ACC112 (cell line): ENCODE results near the gene AUTS2.

ENCODE experiments used
- H2AFZ ChIP-seq: fragments of 200-600 bp; sonication (generic); one replicate; pipeline ENCODE4 v1.6.0; 2017; ENCODE audit warnings: antibody characterized with exemption, low read length; ENCODE audit not compliant: unreplicated experiment
- H3K27ac ChIP-seq: fragments of 200-600 bp; sonication (generic); 2 replicates; pipeline ENCODE4 v1.5.1; 2014; ENCODE audit warnings: low read depth, mild to moderate bottlenecking, antibody characterized with exemption, low read length, moderate library complexity
- H3K27me3 ChIP-seq: fragments of 200-600 bp; sonication (generic); 2 replicates; pipeline ENCODE4 v1.6.1; 2014; ENCODE audit warnings: mild to moderate bottlenecking, antibody characterized with exemption, low read length, moderate library complexity, mixed read lengths; ENCODE audit not compliant: insufficient read depth
- H3K36me3 ChIP-seq: fragments of 200-600 bp; sonication (generic); 2 replicates; pipeline ENCODE4 v1.6.1; 2016; ENCODE audit warnings: mild to moderate bottlenecking, antibody characterized with exemption, low read length, moderate library complexity, mixed read lengths; ENCODE audit not compliant: insufficient read depth
- H3K4me1 ChIP-seq: fragments of 200-600 bp; sonication (generic); one replicate; pipeline ENCODE4 v1.6.1; 2016; ENCODE audit warnings: low read length, mixed read lengths; ENCODE audit not compliant: insufficient read depth, unreplicated experiment, control insufficient read depth
- H3K4me3 ChIP-seq: fragments of 200-600 bp; sonication (generic); 2 replicates; pipeline ENCODE4 v1.5.1; 2014; ENCODE audit warnings: mild to moderate bottlenecking, low read depth, low read length
- H3K79me2 ChIP-seq: fragments of 200-600 bp; sonication (generic); one replicate; pipeline ENCODE4 v1.6.0; 2016; ENCODE audit warnings: low read length; ENCODE audit not compliant: control insufficient read depth, unreplicated experiment, insufficient read depth

The AUTS2 gene

DNA sequence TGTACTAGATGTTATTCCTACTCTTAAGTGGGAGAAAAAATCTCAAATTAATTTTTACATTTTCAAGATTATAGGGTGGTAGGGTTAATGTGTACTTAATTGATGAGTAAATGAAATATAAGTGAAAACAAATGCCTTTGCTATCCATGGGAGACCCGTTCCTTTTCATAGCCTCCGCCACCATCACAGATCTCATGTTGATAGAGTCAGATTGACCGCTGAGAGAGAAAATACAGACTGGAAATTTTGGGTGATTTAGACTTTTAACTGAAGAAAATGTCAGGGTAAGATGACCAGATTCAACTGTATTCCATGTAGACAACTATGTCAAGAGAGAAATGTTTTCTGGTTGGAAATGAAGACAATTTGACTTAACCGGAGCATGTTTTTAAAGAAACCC, 446.2 kb downstream of the AUTS2 start:
- Histone ChIP-seq H3K27me3 (no peaks in the 10 kb centered on the region), H2AFZ (no peak overlapping the region), H3K79me2 (no peaks in the 10 kb centered on the region), H3K27ac (no peak overlapping the region), H3K4me1 (peaks cover 3% of the 10 kb centered on the region), H3K4me3 (no peak overlapping the region), H3K36me3 (no peaks in the 10 kb centered on the region)

DNA sequence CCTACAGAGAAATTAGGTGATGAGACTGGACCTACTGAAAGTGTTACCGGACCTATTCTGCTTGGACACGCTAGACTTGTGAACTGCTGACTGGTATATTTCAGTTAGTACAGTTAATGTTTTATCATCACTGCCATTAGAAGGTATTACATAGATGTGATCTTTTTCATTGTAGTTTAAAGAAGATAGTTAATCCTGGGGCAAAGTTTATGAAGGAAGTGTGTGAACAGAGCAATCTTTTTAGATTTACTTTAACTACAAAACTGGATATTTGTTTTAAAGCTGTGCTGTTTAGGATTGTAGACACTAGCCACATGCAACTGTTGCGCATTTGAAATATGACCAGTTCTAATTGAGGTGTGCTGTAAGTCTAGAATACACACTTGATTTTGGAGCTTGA, 446.7 kb downstream of the AUTS2 start:
- Histone ChIP-seq H3K27ac (no peak overlapping the region), H3K4me1 (peaks cover 3% of the 10 kb centered on the region), H3K36me3 (no peaks in the 10 kb centered on the region), H3K27me3 (no peaks in the 10 kb centered on the region), H2AFZ (no peak overlapping the region), H3K4me3 (no peak overlapping the region), H3K79me2 (no peaks in the 10 kb centered on the region)

DNA sequence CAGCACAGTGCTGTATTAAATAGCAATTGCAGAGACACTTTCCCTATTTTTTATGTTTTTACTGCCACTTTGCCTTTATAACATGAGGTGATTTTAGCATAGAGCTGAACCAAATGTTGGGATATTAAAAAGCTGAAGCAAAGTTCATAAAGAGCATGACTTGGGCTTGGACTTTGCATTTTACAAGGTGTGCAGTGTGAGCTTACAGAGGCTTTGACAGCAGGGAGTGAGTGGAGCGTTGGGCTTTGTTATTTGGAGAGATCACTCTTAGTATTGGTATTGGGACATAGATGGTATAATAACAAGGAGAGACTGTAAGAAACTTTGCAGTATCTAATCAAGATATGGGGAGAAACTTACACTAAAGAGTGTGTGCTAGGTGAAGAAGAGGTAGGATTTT, 449.1 kb downstream of the AUTS2 start:
- no peak overlapping the region for H2AFZ ChIP-seq
- no peaks in the 10 kb centered on the region for H3K36me3 ChIP-seq
- H3K79me2 ChIP-seq = no peaks in the 10 kb centered on the region
- H3K4me3 ChIP-seq = no peak overlapping the region
- no peak overlapping the region for H3K27ac ChIP-seq
- no peaks in the 10 kb centered on the region for H3K4me1 ChIP-seq
- no peaks in the 10 kb centered on the region for H3K27me3 ChIP-seq

DNA sequence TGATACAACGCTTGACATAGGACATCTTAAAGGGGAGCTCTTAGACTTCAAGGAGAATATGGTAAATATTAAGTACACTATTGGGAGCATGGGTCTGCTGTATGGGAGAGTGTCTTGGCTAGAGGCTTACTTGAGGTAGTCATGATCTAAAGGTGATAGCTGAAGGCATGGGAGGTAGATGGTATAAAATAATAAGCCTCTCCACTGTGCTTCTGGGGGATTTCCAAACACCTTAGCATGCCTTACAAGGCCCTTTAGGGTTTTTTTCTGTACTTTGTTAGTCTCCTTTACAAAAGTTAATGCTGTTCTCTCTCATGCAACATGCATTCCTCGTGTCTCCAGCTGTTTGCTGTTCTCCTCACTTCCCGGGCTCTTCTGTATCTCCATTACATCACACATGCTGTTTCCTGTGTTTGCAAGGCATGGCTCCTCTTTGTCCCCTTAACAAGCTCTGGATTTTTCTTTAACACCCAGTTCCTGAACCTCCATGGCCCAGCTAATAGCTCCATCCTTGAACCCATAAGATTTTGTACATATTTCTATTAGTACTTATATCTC, 449.7 kb downstream of the AUTS2 start:
- Histone ChIP-seq H3K4me3 (no peak overlapping the region), H2AFZ (no peak overlapping the region), H3K4me1 (no peaks in the 10 kb centered on the region), H3K79me2 (no peaks in the 10 kb centered on the region), H3K36me3 (no peaks in the 10 kb centered on the region), H3K27ac (no peak overlapping the region), H3K27me3 (no peaks in the 10 kb centered on the region)

GRCh38 chr7:70051726-70052125, 453.5 kb downstream of the AUTS2 start:
- H3K36me3 ChIP-seq = no peaks in the 10 kb centered on the region
- H3K27ac ChIP-seq = no peak overlapping the region
- H2AFZ ChIP-seq = no peak overlapping the region
- no peak overlapping the region for H3K4me3 ChIP-seq
- H3K4me1 ChIP-seq = no peaks in the 10 kb centered on the region
- no peaks in the 10 kb centered on the region for H3K79me2 ChIP-seq
- H3K27me3 ChIP-seq = no peaks in the 10 kb centered on the region

DNA sequence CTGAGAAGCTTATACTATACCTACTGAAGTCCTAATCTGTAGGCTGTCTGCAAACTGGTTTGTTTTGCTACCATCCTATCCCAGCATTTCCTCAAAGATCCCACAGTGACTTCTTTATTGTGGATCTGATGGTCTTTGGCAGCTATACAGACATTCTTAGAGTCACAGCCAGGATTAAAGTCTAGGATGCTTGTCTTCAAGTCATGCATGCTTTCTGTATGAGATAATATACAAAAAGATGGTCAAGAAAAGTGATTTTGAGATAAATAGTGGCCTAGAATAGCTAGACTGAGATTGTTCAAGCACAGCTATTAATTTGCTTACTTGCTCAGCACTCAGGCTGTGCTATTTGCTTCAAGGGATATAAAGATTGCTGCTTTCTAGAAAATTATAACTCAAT, 454.4 kb downstream of the AUTS2 start:
- H3K4me1 ChIP-seq = no peaks in the 10 kb centered on the region
- no peaks in the 10 kb centered on the region for H3K36me3 ChIP-seq
- no peaks in the 10 kb centered on the region for H3K79me2 ChIP-seq

DNA sequence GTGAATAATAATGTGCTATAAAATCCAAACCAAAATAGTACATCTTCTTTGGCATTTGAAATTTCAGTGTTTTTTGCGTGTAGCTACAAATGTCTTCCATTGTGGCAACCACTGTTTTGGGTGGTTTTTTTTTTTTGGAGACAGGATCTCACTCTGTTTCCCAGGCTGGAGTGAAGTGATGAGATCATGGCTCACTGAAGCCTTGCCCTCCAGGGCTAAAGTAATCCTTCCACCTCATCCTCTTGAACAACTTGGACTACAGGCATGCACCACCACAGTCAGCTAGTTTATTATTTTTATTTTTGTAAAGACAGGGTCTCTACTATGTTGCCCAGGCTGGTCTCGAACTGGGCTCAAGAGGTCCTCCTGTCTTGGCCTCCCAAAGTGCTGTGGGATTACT, 455.1 kb downstream of the AUTS2 start:
- H3K36me3 ChIP-seq = no peaks in the 10 kb centered on the region
- no peak overlapping the region for H3K4me3 ChIP-seq
- H3K79me2 ChIP-seq = no peaks in the 10 kb centered on the region
- no peak overlapping the region for H2AFZ ChIP-seq
- no peaks in the 10 kb centered on the region for H3K4me1 ChIP-seq
- no peak overlapping the region for H3K27ac ChIP-seq
- no peaks in the 10 kb centered on the region for H3K27me3 ChIP-seq

More for the DNA sequence above, 454.4 kb downstream of the AUTS2 start:
- Histone ChIP-seq H3K27ac (no peak overlapping the region), H3K27me3 (no peaks in the 10 kb centered on the region), H3K4me3 (no peak overlapping the region), H2AFZ (no peak overlapping the region)

GRCh38 chr7:70053989-70054388, 455.7 kb downstream of the AUTS2 start:
- no peak overlapping the region for H3K4me3 ChIP-seq
- no peaks in the 10 kb centered on the region for H3K36me3 ChIP-seq
- no peak overlapping the region for H2AFZ ChIP-seq
- H3K4me1 ChIP-seq = no peaks in the 10 kb centered on the region
- no peaks in the 10 kb centered on the region for H3K79me2 ChIP-seq
- no peak overlapping the region for H3K27ac ChIP-seq
- H3K27me3 ChIP-seq = no peaks in the 10 kb centered on the region

- Histone ChIP-seq H3K36me3 (no peaks in the 10 kb centered on the region), H3K27ac (no peak overlapping the region), H3K27me3 (no peaks in the 10 kb centered on the region), H3K79me2 (no peaks in the 10 kb centered on the region), H3K4me3 (no peak overlapping the region), H3K4me1 (no peaks in the 10 kb centered on the region), H2AFZ (no peak overlapping the region)
These were observed 458.1 kb downstream of the AUTS2 start for GRCh38 chr7:70056363-70056762.

GRCh38 chr7:70060298-70061068, 462.2 kb downstream of the AUTS2 start:
- Histone ChIP-seq H3K4me1 (no peaks in the 10 kb centered on the region), H3K4me3 (no peak overlapping the region), H3K79me2 (no peaks in the 10 kb centered on the region), H3K27ac (no peak overlapping the region), H2AFZ (no peak overlapping the region), H3K36me3 (no peaks in the 10 kb centered on the region), H3K27me3 (no peaks in the 10 kb centered on the region)

DNA sequence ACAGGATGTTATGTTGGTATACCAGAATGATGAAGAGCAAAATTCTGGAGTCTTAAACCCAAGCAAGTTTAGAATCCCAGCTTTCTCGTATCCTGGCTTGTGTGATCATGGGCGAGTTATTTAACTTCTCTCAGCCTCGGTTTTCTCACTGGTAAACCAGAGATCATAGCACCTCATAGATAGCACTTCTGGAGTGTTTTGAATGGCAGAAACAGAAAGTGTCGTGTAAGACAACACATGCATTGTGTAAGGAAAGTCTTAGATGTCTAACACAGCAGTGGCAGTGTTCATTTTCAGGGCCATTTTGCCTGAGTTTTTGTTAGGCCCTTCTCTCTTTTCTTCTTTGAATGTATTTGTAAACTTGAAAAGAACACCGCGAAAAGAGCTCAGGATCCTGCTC, 465.1 kb downstream of the AUTS2 start:
- H3K27me3 ChIP-seq = no peaks in the 10 kb centered on the region

More for the DNA sequence above, 465.1 kb downstream of the AUTS2 start:
- no peak overlapping the region for H2AFZ ChIP-seq
- H3K4me1 ChIP-seq = no peaks in the 10 kb centered on the region
- no peak overlapping the region for H3K4me3 ChIP-seq
- no peaks in the 10 kb centered on the region for H3K79me2 ChIP-seq
- no peaks in the 10 kb centered on the region for H3K36me3 ChIP-seq
- no peak overlapping the region for H3K27ac ChIP-seq
